ENCODE results near the gene DYNLRB2. TPM values are rescaled to one million over a fixed set of nuclear protein-coding genes. Genes with fewer than 3 reads are reported as not detected.

Gene DYNLRB2
- total and polyA plus RNA-seq, 10 of the 15 experiments (the other 5 are each of a cell fraction or from before 2014, with no cell fraction given): 0.21 to 1.2 (median 0.40) TPM; not detected in 5

GRCh38 chr16:80543162-80543561 lies 2.4 kb downstream of the DYNLRB2 start (continued):
- TF ChIP-seq SUPT20H (IDR thresholded peaks at IDR 0.05; ENCODE audit: borderline replicate concordance, control insufficient read depth, low read depth, low read length): no peak

- no peak for FAIRE-seq
- intact Hi-C loops (cut with micrococcal nuclease; ENCODE audit: unreplicated experiment): no loop called here
- no peak for TF ChIP-seq IRF4 (IDR thresholded peaks at IDR 0.05; ENCODE audit: low read depth, low read length)
- TF ChIP-seq ETV6 (conservative IDR thresholded peaks at IDR 0.05 in 1 of 2, IDR thresholded peaks at IDR 0.05 in 1 of 2; ENCODE audit: borderline replicate concordance in 1 of 2, low read depth in 1 of 2): no peak
- TF ChIP-seq ZNF207 (IDR thresholded peaks at IDR 0.05; ENCODE audit: borderline replicate concordance): no peak
- no peak for TF ChIP-seq RAD51 (IDR thresholded peaks at IDR 0.05)
- no peak for TF ChIP-seq DPF2 (IDR thresholded peaks at IDR 0.05)
- TF ChIP-seq SUPT20H (IDR thresholded peaks at IDR 0.05; ENCODE audit: borderline replicate concordance, control insufficient read depth, low read depth, low read length): no peak
- TF ChIP-seq RB1 (IDR thresholded peaks at IDR 0.05; ENCODE audit: borderline replicate concordance): no peak
- TF ChIP-seq FOS (IDR thresholded peaks at IDR 0.05; ENCODE audit: borderline replicate concordance, extremely low read depth, insufficient read length): no peak
- TF ChIP-seq MTA2 (IDR thresholded peaks at IDR 0.05; ENCODE audit: low read depth): no peak
- TF ChIP-seq HSF1 (IDR thresholded peaks at IDR 0.05; ENCODE audit: low read depth, low read length): no peak
- TF ChIP-seq ZNF622 (IDR thresholded peaks at IDR 0.05): no peak
- no peak for TF ChIP-seq MYC (IDR thresholded peaks at IDR 0.05; ENCODE audit: insufficient read depth, insufficient read length, insufficient replicate concordance, low read length, severe bottlenecking)
- no peak for TF ChIP-seq CHD1 (IDR thresholded peaks at IDR 0.05; ENCODE audit: low read depth, low read length)
- TF ChIP-seq ATF2 (IDR thresholded peaks at IDR 0.05; ENCODE audit: low read length): no peak
- no peak for TF ChIP-seq KLF5 (IDR thresholded peaks at IDR 0.05; ENCODE audit: partially characterized antibody)
- no peak for TF ChIP-seq E4F1 (IDR thresholded peaks at IDR 0.05; ENCODE audit: borderline replicate concordance, partially characterized antibody)
- no peak for TF ChIP-seq YBX1 (IDR thresholded peaks at IDR 0.05)
- no peak for TF ChIP-seq CBX5 (IDR thresholded peaks at IDR 0.05; ENCODE audit: low read depth)
Observed at GRCh38 chr16:80544326-80544725, 3.5 kb downstream of the DYNLRB2 start.

More at GRCh38 chr16:80544326-80544725, 3.5 kb downstream of the DYNLRB2 start:
- Histone ChIP-seq H3K4me3 (no peak overlapping the region), H3K36me3 (ENCODE audit: control insufficient read depth in 2 of 2, insufficient read depth in 2 of 2, low read length in 1 of 2) (no peaks in the 10 kb centered on the region), H3K9me3 (replicated peaks; ENCODE audit: control insufficient read depth, insufficient read depth, low read length) (no peaks in the 10 kb centered on the region; the same call in 2 of the 3 replicates), H3K4me2 (ENCODE audit: control insufficient read depth, insufficient read depth) (no peak overlapping the region), H3K4me1 (ENCODE audit: control insufficient read depth, insufficient read depth, low read length) (no peaks in the 10 kb centered on the region), H3K79me2 (ENCODE audit: control insufficient read depth, insufficient read depth, low read length) (no peaks in the 10 kb centered on the region), H3K27me3 (replicated peaks in 1 of 2; ENCODE audit: control insufficient read depth in 2 of 2, insufficient read depth in 2 of 2, low read length in 1 of 2) (no peaks in the 10 kb centered on the region; a peak in 1 of 4 replicates), H3K9ac (ENCODE audit: control insufficient read depth, insufficient read depth, low read length) (no peak overlapping the region), H3K27ac (ENCODE audit: control insufficient read depth, insufficient read depth) (no peak overlapping the region), H2AFZ (ENCODE audit: control insufficient read depth, low read depth, low read length) (no peak overlapping the region), H4K20me1 (ENCODE audit: control insufficient read depth, insufficient read depth) (no peaks in the 10 kb centered on the region)
- POLR2A ChIA-PET: no interaction called here
- BruUV-seq (replicated peaks): no TSS peak
- 62% methylated on average over 6 of the region's 6 CpGs for WGBS (ENCODE audit: insufficient coverage, insufficient replicate concordance, low lambda C conversion rate, missing lambda C conversion rate)
- no peak for ATAC-seq
- SMC1A ChIA-PET (ENCODE audit: uncharacterized antibody, unreplicated experiment): no interaction called here
- in situ Hi-C loops (cut with MboI): loop anchor here (25.0 kb wide), 1 partner anchor 293 kb away; no protein-coding TSS in a partner anchor
- CTCF ChIA-PET: no interaction called here
- RAD21 ChIA-PET (ENCODE audit: unreplicated experiment): no interaction called here
- no peak for DNase-seq (ENCODE audit: low read depth, low spot score)
